ENCODE measurements around the gene SLC9A5. TPM values are rescaled to one million over a fixed set of nuclear protein-coding genes. Genes with fewer than 3 reads are reported as not detected.

Gene SLC9A5
- polyA plus RNA-seq, 4 donors: 2.6 to 5.9 (median 4.5) TPM

DNA sequence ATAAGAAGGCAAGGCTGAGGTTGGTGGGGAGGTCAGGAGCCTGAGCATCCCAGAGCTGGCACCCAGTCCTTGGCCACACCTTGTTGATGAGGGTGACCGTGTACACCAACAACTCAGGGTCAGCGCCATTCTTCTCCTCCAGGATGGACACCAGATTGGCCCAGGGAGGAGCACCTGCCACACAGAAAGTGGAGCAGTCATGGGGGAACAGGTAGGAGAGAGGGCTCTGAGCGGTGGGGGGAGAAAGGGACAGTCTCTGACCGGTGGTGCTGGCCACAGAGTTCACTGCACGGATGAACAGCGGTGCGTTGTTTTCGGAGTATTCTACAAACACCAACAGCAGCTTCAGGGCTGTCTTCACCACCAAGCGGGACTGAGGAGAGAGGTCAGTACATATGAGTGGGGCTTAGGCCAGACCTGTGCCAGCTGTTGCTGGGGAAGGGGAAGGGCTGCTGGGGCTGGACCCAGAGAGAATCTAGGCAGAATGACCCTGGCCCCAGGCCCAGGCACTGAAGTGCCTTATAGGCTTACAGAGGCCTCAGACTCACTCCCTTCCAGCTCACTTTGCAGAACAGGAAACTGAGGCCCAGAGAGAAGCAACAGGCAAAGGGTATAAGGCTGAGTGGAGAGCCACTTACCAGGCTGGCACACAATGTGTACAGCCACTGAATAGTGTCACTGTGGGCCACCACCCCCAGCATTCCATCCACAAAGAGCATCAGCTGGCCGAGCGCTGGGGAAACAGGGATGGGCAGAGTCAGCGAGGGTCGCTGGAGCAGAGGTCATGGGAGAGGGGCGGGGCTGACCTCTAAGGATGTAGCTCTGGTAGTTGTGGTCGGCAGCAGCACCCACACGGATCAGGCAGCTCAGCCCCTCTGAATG is 11.1 kb upstream of the SLC9A5 start:
- no peak for DNase-seq (ENCODE audit: low read depth in 4 of 4, low spot score in 3 of 4)

- no peak for DNase-seq (ENCODE audit: low read depth in 4 of 4, low spot score in 3 of 4)
These were observed 10.6 kb upstream of the SLC9A5 start for GRCh38 chr16:67238278-67238575.

DNA sequence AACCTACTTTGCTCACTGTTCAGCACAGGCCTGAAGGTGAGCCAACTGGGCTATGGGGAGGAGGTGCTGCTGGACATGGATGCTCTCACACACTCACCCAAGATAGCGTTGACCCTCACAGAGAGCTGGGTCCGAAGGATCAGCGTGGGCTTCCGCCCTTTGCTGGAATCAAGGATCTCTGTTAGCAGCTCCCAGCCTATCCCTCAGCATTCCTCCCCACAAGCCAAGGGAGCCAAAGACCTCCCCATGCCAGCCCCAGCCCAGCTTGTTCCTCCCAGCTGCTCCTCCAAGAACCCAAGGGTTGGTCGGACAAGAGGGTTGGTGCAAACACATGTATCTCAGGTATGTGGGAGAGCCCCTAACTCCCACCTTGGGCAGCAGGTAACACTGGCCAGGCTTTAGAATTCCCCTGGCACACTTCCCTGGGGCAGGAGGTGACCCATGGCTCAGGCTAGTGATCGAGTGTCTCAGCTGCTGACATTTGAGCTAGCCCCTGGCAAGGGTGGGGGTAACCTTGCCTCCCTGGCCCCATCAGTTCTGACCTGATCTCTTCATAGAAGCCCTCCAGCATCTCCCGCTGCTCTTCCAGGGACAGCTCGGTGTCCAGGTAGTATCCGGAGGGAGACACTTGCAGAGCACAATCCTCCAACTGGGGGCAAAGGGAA is 9.8 kb upstream of the SLC9A5 start:
- no peak for DNase-seq (ENCODE audit: low read depth in 4 of 4, low spot score in 3 of 4)

DNA sequence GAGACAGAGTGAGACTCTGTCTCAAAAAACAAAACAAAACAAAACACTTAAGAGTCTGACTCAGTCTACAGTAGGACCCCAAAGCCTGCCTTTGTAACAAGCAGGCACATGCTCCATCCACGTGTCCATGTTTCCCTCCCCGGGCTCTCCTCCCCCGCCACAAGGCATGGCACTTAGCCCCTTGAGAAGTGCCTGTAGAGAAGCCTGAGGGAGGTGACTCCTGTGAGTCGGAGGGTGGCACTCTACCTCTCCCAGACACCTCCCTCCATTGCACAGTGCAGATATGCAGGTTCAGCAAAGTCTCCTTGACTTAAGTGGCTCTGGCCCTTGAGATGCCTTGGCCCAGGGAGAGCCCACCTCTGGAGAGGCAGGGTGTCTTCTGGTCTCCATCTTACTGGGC is 8.3 kb upstream of the SLC9A5 start:
- no peak for DNase-seq (ENCODE audit: low read depth in 4 of 4, low spot score in 3 of 4)

- DNase-seq (ENCODE audit: low read depth in 4 of 4, low spot score in 3 of 4): no peak
These were observed 7.5 kb upstream of the SLC9A5 start for GRCh38 chr16:67241008-67241900.

GRCh38 chr16:67242138-67242730 is 6.5 kb upstream of the SLC9A5 start:
- DNase-seq (ENCODE audit: low read depth in 4 of 4, low spot score in 3 of 4): no peak

DNA sequence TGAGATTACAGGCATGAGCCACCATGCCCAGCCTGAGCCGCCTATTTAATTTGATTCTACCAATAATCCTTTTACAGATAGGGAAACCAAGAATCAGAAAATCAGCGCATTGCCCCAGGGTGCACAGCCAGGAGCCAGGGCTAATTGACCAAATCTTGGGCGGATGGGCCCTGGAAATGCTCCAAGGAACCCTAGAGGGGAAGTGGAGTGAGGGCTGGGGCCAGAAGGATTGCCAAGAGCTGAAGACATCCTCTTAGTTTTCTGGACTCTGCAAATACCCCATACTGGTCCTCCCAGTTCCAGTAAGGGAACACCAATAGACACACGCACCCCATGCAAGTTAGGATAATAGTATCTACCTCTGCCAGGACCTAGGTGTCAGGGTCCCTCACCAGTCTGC is 5.3 kb upstream of the SLC9A5 start:
- DNase-seq (ENCODE audit: low read depth in 4 of 4, low spot score in 3 of 4): no peak

- DNase-seq (ENCODE audit: low read depth in 4 of 4, low spot score in 3 of 4): no peak
These were observed 4.2 kb upstream of the SLC9A5 start for GRCh38 chr16:67244387-67245185.

DNA sequence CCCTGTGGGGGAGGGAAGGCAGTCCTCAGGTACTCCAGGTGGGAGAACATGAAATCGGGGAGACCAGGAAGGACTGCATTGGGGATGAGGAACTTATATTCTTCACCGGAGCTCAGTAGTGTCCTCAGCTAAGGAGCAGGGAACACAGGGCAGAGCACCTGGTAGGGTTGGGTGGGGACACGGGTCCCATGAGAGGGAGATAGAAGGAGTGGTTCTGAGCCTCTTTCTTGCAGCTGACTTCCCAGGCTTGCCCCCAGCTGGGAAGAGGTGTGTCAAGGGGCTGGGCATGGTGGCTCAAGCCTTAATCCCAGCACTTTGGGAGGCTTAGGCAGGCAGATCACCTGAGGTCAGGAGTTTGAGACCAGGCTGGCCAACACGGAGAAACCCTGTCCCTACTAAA is 3.6 kb upstream of the SLC9A5 start:
- DNase-seq (ENCODE audit: low read depth in 4 of 4, low spot score in 3 of 4): no peak

GRCh38 chr16:67245674-67246080 is 3.1 kb upstream of the SLC9A5 start:
- DNase-seq (ENCODE audit: low read depth in 4 of 4, low spot score in 3 of 4): no peak

DNA sequence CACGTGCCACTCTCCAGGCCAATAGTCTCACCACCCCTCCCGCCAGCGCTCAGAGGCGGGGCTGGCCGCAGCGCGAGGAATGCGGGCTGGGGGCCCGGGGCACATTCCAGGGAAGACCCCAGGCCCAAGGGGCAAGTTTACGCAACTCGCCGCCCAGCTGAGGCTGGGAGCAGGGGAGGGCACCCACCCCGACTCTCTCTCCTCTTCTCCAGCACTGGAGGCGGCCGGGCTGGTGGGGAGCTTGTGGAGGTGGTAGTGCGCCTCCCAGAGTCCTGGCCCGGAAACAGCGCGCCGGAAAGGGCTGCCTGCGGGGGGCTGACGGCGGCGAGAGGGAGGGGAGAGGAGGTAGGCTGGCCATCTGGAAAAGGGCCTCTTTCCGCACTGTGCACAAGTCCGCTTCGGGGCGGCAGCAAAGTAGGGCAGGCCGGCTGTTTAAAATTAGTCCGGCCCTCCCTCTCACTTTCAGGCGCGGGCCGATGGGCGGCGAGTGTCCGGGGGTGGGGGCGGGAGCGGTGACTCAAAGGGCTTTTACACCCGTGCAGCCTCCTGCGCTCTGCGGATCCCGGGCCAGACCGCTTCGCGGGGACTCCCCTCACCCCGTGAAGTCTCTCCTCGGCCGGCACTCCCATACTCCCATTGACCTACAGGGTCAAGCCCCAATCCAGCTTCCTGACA is 2.6 kb upstream of the SLC9A5 start:
- peak in 3 of 4 donors; percentile 60 to 72 (median 68) for DNase-seq (ENCODE audit: low read depth in 4 of 4, low spot score in 3 of 4)

GRCh38 chr16:67246756-67247191 is 2.0 kb upstream of the SLC9A5 start:
- no peak for DNase-seq (ENCODE audit: low read depth in 4 of 4, low spot score in 3 of 4)

- peak; percentile 76 to 84 (median 82) for DNase-seq (ENCODE audit: low read depth in 4 of 4, low spot score in 3 of 4)
These were observed 1.3 kb upstream of the SLC9A5 start, which contains the start of gene FHOD1 for GRCh38 chr16:67247192-67248072. Gene FHOD1 (minus strand): TSS chr16:67247481. CDS start chr16:67247410, 71 bp downstream.

GRCh38 chr16:67248073-67248400 is 742 bp upstream of the SLC9A5 start:
- no peak for DNase-seq (ENCODE audit: low read depth in 4 of 4, low spot score in 3 of 4)

- no peak for DNase-seq (ENCODE audit: low read depth in 4 of 4, low spot score in 3 of 4)
These were observed 632 bp downstream of the SLC9A5 start for GRCh38 chr16:67249178-67250044.

- DNase-seq (ENCODE audit: low read depth in 4 of 4, low spot score in 3 of 4): no peak
These were observed 1.2 kb downstream of the SLC9A5 start for GRCh38 chr16:67250045-67250327.

- DNase-seq (ENCODE audit: low read depth in 4 of 4, low spot score in 3 of 4): no peak
These were observed 4.1 kb downstream of the SLC9A5 start for GRCh38 chr16:67252609-67253497.
